Body of pancreas (tissue), 4 donors: ENCODE results near the gene TTC13.

Source experiments
- POLR2A ChIP-seq, 3 donors: fragments of 450-650 bp; IDR thresholded peaks; one replicate each; pipeline ENCODE4 v1.6.1; 2016; ENCODE audit warnings: antibody characterized with exemption in 3 of 3, mild to moderate bottlenecking in 2 of 3
- TF ChIP-seq, protein P1 (sequence below), 7 experiments: fragments of 450-650 bp in 4 of 7; fragments of 200-600 bp in 3 of 7; sonication (generic) in 3 of 7; IDR thresholded peaks; one replicate each; pipeline ENCODE4 v1.5.1; 2016 to 2019; ENCODE audit warnings: antibody characterized with exemption in 7 of 7

- TF ChIP-seq, protein P1, sequence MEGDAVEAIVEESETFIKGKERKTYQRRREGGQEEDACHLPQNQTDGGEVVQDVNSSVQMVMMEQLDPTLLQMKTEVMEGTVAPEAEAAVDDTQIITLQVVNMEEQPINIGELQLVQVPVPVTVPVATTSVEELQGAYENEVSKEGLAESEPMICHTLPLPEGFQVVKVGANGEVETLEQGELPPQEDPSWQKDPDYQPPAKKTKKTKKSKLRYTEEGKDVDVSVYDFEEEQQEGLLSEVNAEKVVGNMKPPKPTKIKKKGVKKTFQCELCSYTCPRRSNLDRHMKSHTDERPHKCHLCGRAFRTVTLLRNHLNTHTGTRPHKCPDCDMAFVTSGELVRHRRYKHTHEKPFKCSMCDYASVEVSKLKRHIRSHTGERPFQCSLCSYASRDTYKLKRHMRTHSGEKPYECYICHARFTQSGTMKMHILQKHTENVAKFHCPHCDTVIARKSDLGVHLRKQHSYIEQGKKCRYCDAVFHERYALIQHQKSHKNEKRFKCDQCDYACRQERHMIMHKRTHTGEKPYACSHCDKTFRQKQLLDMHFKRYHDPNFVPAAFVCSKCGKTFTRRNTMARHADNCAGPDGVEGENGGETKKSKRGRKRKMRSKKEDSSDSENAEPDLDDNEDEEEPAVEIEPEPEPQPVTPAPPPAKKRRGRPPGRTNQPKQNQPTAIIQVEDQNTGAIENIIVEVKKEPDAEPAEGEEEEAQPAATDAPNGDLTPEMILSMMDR (IDR thresholded peaks at IDR 0.05), result no peak
- no peak for TF ChIP-seq POLR2A (IDR thresholded peaks at IDR 0.05)
Measured at GRCh38 chr1:230869500-230869899, 109.2 kb downstream of the TTC13 start.
